Neural cell (in vitro differentiated cells): ENCODE measurements around the gene RSRP1. TPM values are rescaled to one million over a fixed set of nuclear protein-coding genes. Genes with fewer than 3 reads are reported as not detected.
"Not testable (repeated sequence)": the region's sequence is repeated elsewhere in the genome, so short reads cannot be mapped to it uniquely, and the experiment has no call there.

Source experiments
- H2AFZ ChIP-seq: fragments of 200-600, 300-800 bp; sonication (generic), shearing (Covaris generic); 2 replicates; pipeline ENCODE4 v1.6.0; 2014; ENCODE audit warnings: low read depth, mild to moderate bottlenecking, antibody characterized with exemption, low read length, moderate library complexity
- H3F3A ChIP-seq: fragments of 200-600 bp; shearing (Covaris generic); 2 replicates; pipeline ENCODE4 v1.6.1; 2016; ENCODE audit warnings: mild to moderate bottlenecking, moderate library complexity, mixed read lengths, antibody characterized with exemption, low read length; ENCODE audit not compliant: insufficient read depth, poor library complexity, severe bottlenecking
- H3K27ac ChIP-seq: fragments of 200-600, 300-800 bp; sonication (generic), shearing (Covaris generic); 2 replicates; pipeline ENCODE4 v1.5.1; 2014; ENCODE audit warnings: mild to moderate bottlenecking, low read length, moderate library complexity
- H3K27me3 ChIP-seq: fragments of 300-800, 200-600 bp; sonication (generic), shearing (Covaris generic); 2 replicates; pipeline ENCODE4 v1.6.0; 2014; ENCODE audit warnings: mild to moderate bottlenecking, low read depth, low read length, moderate library complexity; ENCODE audit not compliant: insufficient read depth
- H3K36me3 ChIP-seq: fragments of 300-800, 200-600 bp; sonication (generic), shearing (Covaris generic); 2 replicates; pipeline ENCODE4 v1.5.1; 2014; ENCODE audit warnings: mild to moderate bottlenecking, antibody characterized with exemption, low read length, moderate library complexity; ENCODE audit not compliant: insufficient read depth
- H3K4me2 ChIP-seq: fragments of 300-800, 200-600 bp; sonication (generic), shearing (Covaris generic); 2 replicates; pipeline ENCODE4 v1.6.0; 2014; ENCODE audit warnings: mild to moderate bottlenecking, low read length
- H3K4me3 ChIP-seq: fragments of 300-800, 200-600 bp; sonication (generic), shearing (Covaris generic); 2 replicates; pipeline ENCODE4 v1.5.1; 2014; ENCODE audit warnings: mild to moderate bottlenecking, low read length, moderate library complexity
- H3K79me2 ChIP-seq: fragments of 200-600 bp; shearing (Covaris generic); replicated peaks from 2 replicates; pipeline ENCODE4 v1.6.0; 2014; ENCODE audit warnings: mild to moderate bottlenecking, low read length, moderate library complexity; ENCODE audit not compliant: insufficient read depth
- H3K9ac ChIP-seq: fragments of 300-800, 200-600 bp; sonication (generic), shearing (Covaris generic); 2 replicates; pipeline ENCODE4 v1.6.1; 2016; ENCODE audit warnings: mild to moderate bottlenecking, low read length, mixed read lengths
- H3K9me2 ChIP-seq: fragments of 200-600 bp; shearing (Covaris generic); 2 replicates; pipeline ENCODE4 v1.6.1; 2016; ENCODE audit warnings: mild to moderate bottlenecking, low read length, mixed read lengths; ENCODE audit not compliant: insufficient read depth
- H3K9me3 ChIP-seq: fragments of 200-600, 300-800 bp; sonication (generic), shearing (Covaris generic); 2 replicates; pipeline ENCODE4 v1.6.1; 2016; ENCODE audit warnings: mild to moderate bottlenecking, mixed run types, low read length, moderate library complexity, mixed read lengths
- H4K20me1 ChIP-seq: fragments of 200-600 bp; shearing (Covaris generic); 2 replicates; pipeline ENCODE4 v1.6.1; 2016; ENCODE audit warnings: mild to moderate bottlenecking, mixed run types; ENCODE audit not compliant: insufficient read depth
- CTCF ChIP-seq: fragments of 450-650 bp; IDR thresholded peaks from 2 replicates; pipeline ENCODE4 v1.5.1; 2014; ENCODE audit warnings: antibody characterized with exemption, mild to moderate bottlenecking, moderate library complexity; ENCODE audit not compliant: poor library complexity, severe bottlenecking
- MXI1 ChIP-seq: fragments of 450-650 bp; conservative IDR thresholded peaks from 2 replicates; pipeline ENCODE4 v1.6.1; 2014; ENCODE audit warnings: antibody characterized with exemption, mild to moderate bottlenecking; ENCODE audit not compliant: poor library complexity, severe bottlenecking
- SMC3 ChIP-seq: fragments of 450-650 bp; conservative IDR thresholded peaks from 2 replicates; pipeline ENCODE4 v1.6.1; 2014; ENCODE audit warnings: antibody characterized with exemption, mild to moderate bottlenecking, moderate library complexity; ENCODE audit not compliant: poor library complexity
- polyA plus RNA-seq: library from polyadenylated mRNA; depleted of rRNA; stranded (reverse); fragments of >200 nt; gene quantifications from 2 replicates; pipeline ENCODE4 v1.2.3, GENCODE V29; 2014

Gene RSRP1
- polyA plus RNA-seq, 1 donor from 2014 or later: 152 TPM

GRCh38 chr1:25275648-25276047 lies 28.4 kb upstream of the RSRP1 start:
- H3F3A ChIP-seq, H3K4me3 ChIP-seq, H4K20me1 ChIP-seq, H3K27me3 ChIP-seq, H3K9ac ChIP-seq, H2AFZ ChIP-seq, H3K79me2 ChIP-seq, H3K27ac ChIP-seq, H3K9me3 ChIP-seq, H3K4me2 ChIP-seq, H3K36me3 ChIP-seq, H3K9me2 ChIP-seq: not testable (repeated sequence)

- H3K4me2 ChIP-seq, H3K79me2 ChIP-seq, H3K27ac ChIP-seq, H3K4me3 ChIP-seq, H3K36me3 ChIP-seq, H3F3A ChIP-seq, H4K20me1 ChIP-seq, H3K9me2 ChIP-seq, H2AFZ ChIP-seq, H3K9me3 ChIP-seq, H3K9ac ChIP-seq, H3K27me3 ChIP-seq: not testable (repeated sequence)
Observed at GRCh38 chr1:25272238-25272637, 25.0 kb upstream of the RSRP1 start, which contains the start of gene RHD. Gene RHD, plus strand, starts transcription at chr1:25272509. Its CDS starts 39 bp downstream, at chr1:25272548.

GRCh38 chr1:25268143-25268760 lies 21.0 kb upstream of the RSRP1 start:
- not testable (repeated sequence) for H2AFZ ChIP-seq, H3F3A ChIP-seq, H3K36me3 ChIP-seq, H4K20me1 ChIP-seq, H3K9me3 ChIP-seq, H3K27me3 ChIP-seq, H3K9ac ChIP-seq, H3K4me2 ChIP-seq, H3K9me2 ChIP-seq, H3K79me2 ChIP-seq
- Histone ChIP-seq H3K4me3 (peak overlapping the region; percentile 61), H3K27ac (peak overlapping the region; percentile 47)

- H3K9me2 ChIP-seq, H3K4me2 ChIP-seq, H4K20me1 ChIP-seq, H3K9me3 ChIP-seq, H3K9ac ChIP-seq, H3K36me3 ChIP-seq, H3K27me3 ChIP-seq, H3K79me2 ChIP-seq, H3F3A ChIP-seq, H2AFZ ChIP-seq: not testable (repeated sequence)
- Histone ChIP-seq H3K27ac (peak overlapping the region; percentile 47), H3K4me3 (peak overlapping the region; percentile 61)
Observed at GRCh38 chr1:25267288-25268142, 20.3 kb upstream of the RSRP1 start.

GRCh38 chr1:25266554-25267287 lies 19.5 kb upstream of the RSRP1 start:
- not testable (repeated sequence) for H3K36me3 ChIP-seq, H3K27me3 ChIP-seq, H2AFZ ChIP-seq, H3K9me3 ChIP-seq, H4K20me1 ChIP-seq, H3K9me2 ChIP-seq, H3K27ac ChIP-seq, H3K79me2 ChIP-seq, H3F3A ChIP-seq
- peak overlapping the region; percentile 67 for H3K4me3 ChIP-seq
- TF ChIP-seq SMC3: peak; percentile 36
- TF ChIP-seq MXI1: peak; percentile 55
- TF ChIP-seq CTCF: peak; percentile 47
- peak overlapping the region; percentile 59 for H3K4me2 ChIP-seq
- peak overlapping the region; percentile 49 for H3K9ac ChIP-seq

GRCh38 chr1:25260336-25260735 lies 13.1 kb upstream of the RSRP1 start:
- H4K20me1 ChIP-seq, H2AFZ ChIP-seq, H3K9ac ChIP-seq, H3K9me3 ChIP-seq, H3K36me3 ChIP-seq, H3K79me2 ChIP-seq, H3F3A ChIP-seq, H3K27me3 ChIP-seq, H3K4me3 ChIP-seq, H3K9me2 ChIP-seq, H3K4me2 ChIP-seq, H3K27ac ChIP-seq: not testable (repeated sequence)
